MM.1S (cell line): Measurements from ENCODE around the gene SDK1.

ENCODE experiments used
- EZH2 ChIP-seq: fragments of 300-600 bp; sonication (generic); optimal IDR thresholded peaks from 2 replicates; pipeline ENCODE3; 2017; ENCODE audit warnings: low read depth, mild to moderate bottlenecking, antibody characterized with exemption, low read length, mixed read lengths
- EZH2phosphoT487 ChIP-seq: fragments of 300-600 bp; sonication (generic); IDR thresholded peaks from 2 replicates; pipeline ENCODE4 v1.6.1; 2018; ENCODE audit warnings: antibody characterized with exemption, low read length
- TF ChIP-seq, protein P1 (sequence below): fragments of 300-600 bp; sonication (generic); IDR thresholded peaks from 2 replicates; pipeline ENCODE4 v1.5.1; 2016; ENCODE audit warnings: antibody characterized with exemption, low read length, mixed read lengths

DNA sequence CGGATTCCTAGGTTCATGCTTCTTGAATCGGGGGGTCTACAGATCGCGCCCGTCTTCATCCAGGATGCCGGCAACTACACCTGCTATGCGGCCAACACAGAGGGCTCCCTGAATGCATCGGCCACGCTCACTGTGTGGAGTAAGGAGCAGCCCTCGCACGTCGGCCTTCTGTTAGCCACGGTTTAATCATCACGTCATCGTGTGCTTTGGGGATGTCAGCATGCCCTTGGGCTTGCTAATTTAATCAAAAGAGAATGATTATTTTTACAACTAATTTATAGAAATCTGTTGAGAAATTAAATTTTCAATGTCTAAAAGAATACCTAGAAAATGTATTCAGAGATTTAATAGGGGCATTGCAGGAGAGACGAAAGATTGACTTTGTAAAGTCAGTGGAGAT lies 668.2 kb downstream of the SDK1 start:
- TF ChIP-seq EZH2 (no peak), EZH2phosphoT487 (no peak)
- TF ChIP-seq, protein P1, sequence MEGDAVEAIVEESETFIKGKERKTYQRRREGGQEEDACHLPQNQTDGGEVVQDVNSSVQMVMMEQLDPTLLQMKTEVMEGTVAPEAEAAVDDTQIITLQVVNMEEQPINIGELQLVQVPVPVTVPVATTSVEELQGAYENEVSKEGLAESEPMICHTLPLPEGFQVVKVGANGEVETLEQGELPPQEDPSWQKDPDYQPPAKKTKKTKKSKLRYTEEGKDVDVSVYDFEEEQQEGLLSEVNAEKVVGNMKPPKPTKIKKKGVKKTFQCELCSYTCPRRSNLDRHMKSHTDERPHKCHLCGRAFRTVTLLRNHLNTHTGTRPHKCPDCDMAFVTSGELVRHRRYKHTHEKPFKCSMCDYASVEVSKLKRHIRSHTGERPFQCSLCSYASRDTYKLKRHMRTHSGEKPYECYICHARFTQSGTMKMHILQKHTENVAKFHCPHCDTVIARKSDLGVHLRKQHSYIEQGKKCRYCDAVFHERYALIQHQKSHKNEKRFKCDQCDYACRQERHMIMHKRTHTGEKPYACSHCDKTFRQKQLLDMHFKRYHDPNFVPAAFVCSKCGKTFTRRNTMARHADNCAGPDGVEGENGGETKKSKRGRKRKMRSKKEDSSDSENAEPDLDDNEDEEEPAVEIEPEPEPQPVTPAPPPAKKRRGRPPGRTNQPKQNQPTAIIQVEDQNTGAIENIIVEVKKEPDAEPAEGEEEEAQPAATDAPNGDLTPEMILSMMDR: no peak
